Measurements from ENCODE around the gene IGSF3.

DNA sequence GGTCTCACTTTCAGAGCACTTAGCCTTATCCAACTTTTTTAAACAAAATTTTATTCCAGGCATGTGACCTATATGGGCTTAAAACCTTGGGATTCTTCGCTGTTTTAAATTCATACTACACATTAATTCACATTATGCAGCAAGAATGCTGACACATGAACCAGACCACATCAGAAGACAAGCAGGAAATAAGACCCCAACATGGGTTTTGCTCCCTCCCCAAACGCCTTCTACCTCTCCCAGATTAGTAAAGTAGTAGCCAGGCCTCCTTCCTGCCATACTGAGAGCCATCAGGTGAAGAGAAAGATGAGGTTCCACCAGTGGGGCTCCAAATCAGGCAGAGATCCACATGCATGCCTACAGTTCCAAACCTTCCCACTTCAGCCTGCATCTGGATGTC is 3.7 kb downstream of the IGSF3 start:
- TF ChIP-seq, protein P1, sequence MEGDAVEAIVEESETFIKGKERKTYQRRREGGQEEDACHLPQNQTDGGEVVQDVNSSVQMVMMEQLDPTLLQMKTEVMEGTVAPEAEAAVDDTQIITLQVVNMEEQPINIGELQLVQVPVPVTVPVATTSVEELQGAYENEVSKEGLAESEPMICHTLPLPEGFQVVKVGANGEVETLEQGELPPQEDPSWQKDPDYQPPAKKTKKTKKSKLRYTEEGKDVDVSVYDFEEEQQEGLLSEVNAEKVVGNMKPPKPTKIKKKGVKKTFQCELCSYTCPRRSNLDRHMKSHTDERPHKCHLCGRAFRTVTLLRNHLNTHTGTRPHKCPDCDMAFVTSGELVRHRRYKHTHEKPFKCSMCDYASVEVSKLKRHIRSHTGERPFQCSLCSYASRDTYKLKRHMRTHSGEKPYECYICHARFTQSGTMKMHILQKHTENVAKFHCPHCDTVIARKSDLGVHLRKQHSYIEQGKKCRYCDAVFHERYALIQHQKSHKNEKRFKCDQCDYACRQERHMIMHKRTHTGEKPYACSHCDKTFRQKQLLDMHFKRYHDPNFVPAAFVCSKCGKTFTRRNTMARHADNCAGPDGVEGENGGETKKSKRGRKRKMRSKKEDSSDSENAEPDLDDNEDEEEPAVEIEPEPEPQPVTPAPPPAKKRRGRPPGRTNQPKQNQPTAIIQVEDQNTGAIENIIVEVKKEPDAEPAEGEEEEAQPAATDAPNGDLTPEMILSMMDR (IDR thresholded peaks at IDR 0.05): no peak
- no peak for TF ChIP-seq FOXJ3 (CRISPR knock-in tag; IDR thresholded peaks at IDR 0.05; ENCODE audit: borderline replicate concordance)
- TF ChIP-seq, protein P2, sequence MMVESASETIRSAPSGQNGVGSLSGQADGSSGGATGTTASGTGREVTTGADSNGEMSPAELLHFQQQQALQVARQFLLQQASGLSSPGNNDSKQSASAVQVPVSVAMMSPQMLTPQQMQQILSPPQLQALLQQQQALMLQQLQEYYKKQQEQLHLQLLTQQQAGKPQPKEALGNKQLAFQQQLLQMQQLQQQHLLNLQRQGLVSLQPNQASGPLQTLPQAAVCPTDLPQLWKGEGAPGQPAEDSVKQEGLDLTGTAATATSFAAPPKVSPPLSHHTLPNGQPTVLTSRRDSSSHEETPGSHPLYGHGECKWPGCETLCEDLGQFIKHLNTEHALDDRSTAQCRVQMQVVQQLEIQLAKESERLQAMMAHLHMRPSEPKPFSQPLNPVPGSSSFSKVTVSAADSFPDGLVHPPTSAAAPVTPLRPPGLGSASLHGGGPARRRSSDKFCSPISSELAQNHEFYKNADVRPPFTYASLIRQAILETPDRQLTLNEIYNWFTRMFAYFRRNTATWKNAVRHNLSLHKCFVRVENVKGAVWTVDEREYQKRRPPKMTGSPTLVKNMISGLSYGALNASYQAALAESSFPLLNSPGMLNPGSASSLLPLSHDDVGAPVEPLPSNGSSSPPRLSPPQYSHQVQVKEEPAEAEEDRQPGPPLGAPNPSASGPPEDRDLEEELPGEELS (CRISPR knock-in tag; IDR thresholded peaks at IDR 0.05): no peak
- TF ChIP-seq, protein P3, sequence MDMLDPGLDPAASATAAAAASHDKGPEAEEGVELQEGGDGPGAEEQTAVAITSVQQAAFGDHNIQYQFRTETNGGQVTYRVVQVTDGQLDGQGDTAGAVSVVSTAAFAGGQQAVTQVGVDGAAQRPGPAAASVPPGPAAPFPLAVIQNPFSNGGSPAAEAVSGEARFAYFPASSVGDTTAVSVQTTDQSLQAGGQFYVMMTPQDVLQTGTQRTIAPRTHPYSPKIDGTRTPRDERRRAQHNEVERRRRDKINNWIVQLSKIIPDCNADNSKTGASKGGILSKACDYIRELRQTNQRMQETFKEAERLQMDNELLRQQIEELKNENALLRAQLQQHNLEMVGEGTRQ (CRISPR knock-in tag; IDR thresholded peaks at IDR 0.05): no peak
- TF ChIP-seq, protein P4, sequence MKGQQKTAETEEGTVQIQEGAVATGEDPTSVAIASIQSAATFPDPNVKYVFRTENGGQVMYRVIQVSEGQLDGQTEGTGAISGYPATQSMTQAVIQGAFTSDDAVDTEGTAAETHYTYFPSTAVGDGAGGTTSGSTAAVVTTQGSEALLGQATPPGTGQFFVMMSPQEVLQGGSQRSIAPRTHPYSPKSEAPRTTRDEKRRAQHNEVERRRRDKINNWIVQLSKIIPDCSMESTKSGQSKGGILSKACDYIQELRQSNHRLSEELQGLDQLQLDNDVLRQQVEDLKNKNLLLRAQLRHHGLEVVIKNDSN (CRISPR knock-in tag; IDR thresholded peaks at IDR 0.05): no peak
- TF ChIP-seq, protein P5, sequence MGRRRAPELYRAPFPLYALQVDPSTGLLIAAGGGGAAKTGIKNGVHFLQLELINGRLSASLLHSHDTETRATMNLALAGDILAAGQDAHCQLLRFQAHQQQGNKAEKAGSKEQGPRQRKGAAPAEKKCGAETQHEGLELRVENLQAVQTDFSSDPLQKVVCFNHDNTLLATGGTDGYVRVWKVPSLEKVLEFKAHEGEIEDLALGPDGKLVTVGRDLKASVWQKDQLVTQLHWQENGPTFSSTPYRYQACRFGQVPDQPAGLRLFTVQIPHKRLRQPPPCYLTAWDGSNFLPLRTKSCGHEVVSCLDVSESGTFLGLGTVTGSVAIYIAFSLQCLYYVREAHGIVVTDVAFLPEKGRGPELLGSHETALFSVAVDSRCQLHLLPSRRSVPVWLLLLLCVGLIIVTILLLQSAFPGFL (CRISPR knock-in tag; IDR thresholded peaks at IDR 0.05; ENCODE audit: borderline replicate concordance): no peak
- no peak for TF ChIP-seq CBFB (CRISPR knock-in tag; IDR thresholded peaks at IDR 0.05; ENCODE audit: low read depth)
- no peak for TF ChIP-seq NR3C1 (CRISPR knock-in tag; conservative IDR thresholded peaks at IDR 0.05; ENCODE audit: low read depth)
- TF ChIP-seq ZNF121 (CRISPR knock-in tag; IDR thresholded peaks at IDR 0.05): no peak
- TF ChIP-seq CREB1 (CRISPR knock-in tag; IDR thresholded peaks at IDR 0.05): no peak
- TF ChIP-seq, protein P6, sequence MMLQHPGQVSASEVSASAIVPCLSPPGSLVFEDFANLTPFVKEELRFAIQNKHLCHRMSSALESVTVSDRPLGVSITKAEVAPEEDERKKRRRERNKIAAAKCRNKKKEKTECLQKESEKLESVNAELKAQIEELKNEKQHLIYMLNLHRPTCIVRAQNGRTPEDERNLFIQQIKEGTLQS (CRISPR knock-in tag; conservative IDR thresholded peaks at IDR 0.05): no peak

All from WTC11 (cell line).